HG03108 (cell line): ENCODE results near the gene SUPT16H.
"Not testable (repeated sequence)": the region's sequence is repeated elsewhere in the genome, so short reads cannot be mapped to it uniquely, and the experiment has no call there.

Experiments
- ATAC-seq: cut with Tn5 transposase; IDR thresholded peaks from one replicate; pipeline ENCODE4 v1.9.1; 2021; ENCODE audit warnings: moderate library complexity; ENCODE audit not compliant: unreplicated experiment

The SUPT16H gene

GRCh38 chr14:21302836-21303140 is 81.0 kb downstream of the SUPT16H start:
- ATAC-seq = not testable (repeated sequence)

- no peak for ATAC-seq
These were observed 81.6 kb downstream of the SUPT16H start for GRCh38 chr14:21302013-21302835.
